ENCODE measurements around the gene MOCOS. TPM values are rescaled to one million over a fixed set of nuclear protein-coding genes. Genes with fewer than 3 reads are reported as not detected.

The MOCOS gene
- total RNA-seq, 2 experiments from 2014 or later, result not detected

DNA sequence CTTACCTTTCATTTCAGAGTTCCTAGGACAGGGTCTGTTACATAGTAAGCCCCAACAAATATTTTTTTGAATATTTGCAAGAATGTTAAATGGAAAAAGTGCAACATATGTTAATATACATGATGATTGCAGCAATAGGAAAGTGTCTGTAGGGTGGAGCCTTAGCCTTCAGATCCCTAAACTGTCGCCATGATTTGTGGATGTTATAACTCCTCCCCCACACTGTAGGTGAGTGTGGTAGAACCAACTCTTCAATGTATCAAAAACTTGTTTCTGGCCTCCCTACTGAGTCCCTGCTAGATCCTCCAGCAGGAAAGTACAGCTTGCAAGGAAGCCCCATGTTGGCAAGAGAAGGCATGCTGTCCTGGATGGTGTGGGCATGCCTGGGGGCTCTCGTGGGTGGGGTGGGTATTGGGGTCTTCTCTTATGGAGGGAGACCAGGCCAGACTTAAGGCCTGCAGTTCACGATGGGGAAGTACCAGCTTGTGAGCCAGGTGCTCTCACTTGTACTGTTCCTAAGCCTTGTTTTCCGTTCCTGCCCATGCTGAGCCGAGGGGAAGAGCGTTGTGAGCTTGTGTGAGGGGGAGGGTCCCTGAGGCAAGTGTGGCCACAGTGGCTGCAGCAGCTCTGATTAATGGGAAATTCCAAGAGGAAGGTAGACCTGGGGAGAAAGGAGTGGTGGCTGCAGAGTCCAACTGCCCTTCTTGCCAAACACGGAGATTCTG lies 121.6 kb downstream of the MOCOS start:
- BruUV-seq (replicated peaks), result no TSS peak
- no peak overlapping the region for H2AFZ ChIP-seq (ENCODE audit: low read length)
- no peaks in the 10 kb centered on the region for H4K20me1 ChIP-seq (ENCODE audit: insufficient read depth, low read length)
- H3K4me1 ChIP-seq (ENCODE audit: insufficient read depth, low read length, poor library complexity, severe bottlenecking), result no peaks in the 10 kb centered on the region
- no peaks in the 10 kb centered on the region for H3K9me3 ChIP-seq (ENCODE audit: low read length)
- H3K4me2 ChIP-seq (ENCODE audit: low read length), result no peak overlapping the region
- H3K36me3 ChIP-seq (ENCODE audit: insufficient read depth, low read length), result no peaks in the 10 kb centered on the region
- no peak for DNase-seq (ENCODE audit: low spot score)
- H3K4me3 ChIP-seq (ENCODE audit: low read depth, low read length, poor library complexity, severe bottlenecking), result no peak overlapping the region
- POLR2A ChIA-PET, result no interaction called here
- H3K79me2 ChIP-seq (ENCODE audit: insufficient read depth, low read depth, low read length), result no peaks in the 10 kb centered on the region
- intact Hi-C loops (cut with micrococcal nuclease; ENCODE audit: unreplicated experiment), result no loop called here
- CTCF ChIA-PET (ENCODE audit: unreplicated experiment), result no interaction called here
- no peak for TF ChIP-seq EZH2phosphoT487 (IDR thresholded peaks at IDR 0.05; ENCODE audit: borderline replicate concordance, low read depth, low read length)
- TF ChIP-seq, protein P1, sequence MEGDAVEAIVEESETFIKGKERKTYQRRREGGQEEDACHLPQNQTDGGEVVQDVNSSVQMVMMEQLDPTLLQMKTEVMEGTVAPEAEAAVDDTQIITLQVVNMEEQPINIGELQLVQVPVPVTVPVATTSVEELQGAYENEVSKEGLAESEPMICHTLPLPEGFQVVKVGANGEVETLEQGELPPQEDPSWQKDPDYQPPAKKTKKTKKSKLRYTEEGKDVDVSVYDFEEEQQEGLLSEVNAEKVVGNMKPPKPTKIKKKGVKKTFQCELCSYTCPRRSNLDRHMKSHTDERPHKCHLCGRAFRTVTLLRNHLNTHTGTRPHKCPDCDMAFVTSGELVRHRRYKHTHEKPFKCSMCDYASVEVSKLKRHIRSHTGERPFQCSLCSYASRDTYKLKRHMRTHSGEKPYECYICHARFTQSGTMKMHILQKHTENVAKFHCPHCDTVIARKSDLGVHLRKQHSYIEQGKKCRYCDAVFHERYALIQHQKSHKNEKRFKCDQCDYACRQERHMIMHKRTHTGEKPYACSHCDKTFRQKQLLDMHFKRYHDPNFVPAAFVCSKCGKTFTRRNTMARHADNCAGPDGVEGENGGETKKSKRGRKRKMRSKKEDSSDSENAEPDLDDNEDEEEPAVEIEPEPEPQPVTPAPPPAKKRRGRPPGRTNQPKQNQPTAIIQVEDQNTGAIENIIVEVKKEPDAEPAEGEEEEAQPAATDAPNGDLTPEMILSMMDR (conservative IDR thresholded peaks at IDR 0.05; ENCODE audit: low read length), result no peak
- H3K9me2 ChIP-seq (ENCODE audit: insufficient read depth, low read length), result no peaks in the 10 kb centered on the region
- H3K27ac ChIP-seq (ENCODE audit: low read depth, low read length, poor library complexity, severe bottlenecking), result no peak overlapping the region

DNA sequence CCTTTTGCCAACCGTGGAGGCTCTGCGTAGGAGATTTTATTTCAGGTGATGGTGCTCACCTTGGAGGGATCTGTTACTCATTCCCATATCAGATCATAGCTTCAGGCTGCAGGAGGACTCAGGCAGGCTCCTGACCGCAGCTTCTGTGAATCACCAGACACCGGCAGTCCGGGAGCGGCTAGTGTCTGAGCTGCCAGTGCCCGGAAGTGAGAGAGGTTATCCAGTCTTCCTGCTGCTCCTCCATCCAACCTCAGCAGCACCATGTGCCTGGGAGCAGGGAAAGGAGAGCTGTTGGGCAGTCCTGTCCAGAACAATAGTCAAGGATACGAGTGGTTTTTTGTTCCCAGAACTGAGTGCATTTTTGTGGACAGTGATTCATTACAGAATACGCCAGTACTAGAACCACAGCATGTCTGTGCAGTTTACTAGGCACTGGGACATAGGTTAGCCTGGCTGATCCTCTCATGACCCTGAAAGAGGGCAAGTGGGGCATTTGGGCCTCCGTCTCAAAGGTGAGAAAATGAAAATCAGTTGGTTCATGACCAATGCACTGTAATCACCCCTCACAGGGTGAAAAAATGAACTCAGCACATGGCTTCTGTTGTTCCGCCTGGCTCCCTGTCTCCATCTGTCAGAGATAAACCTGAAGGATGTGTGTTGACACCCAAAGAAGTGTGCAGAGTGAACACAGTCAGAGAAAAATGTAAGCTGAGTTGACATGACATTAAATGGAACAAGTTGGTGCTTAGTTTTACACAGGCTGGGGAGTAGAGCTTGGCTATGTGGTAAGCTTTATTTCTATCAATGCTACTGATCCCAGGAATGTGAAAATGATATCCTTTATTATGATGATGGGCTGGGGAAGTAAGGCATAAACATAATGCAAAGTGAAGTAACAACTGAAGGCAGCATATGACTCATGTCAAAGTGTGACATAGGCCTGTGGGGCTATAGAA lies 122.4 kb downstream of the MOCOS start:
- ChIA-PET CTCF (ENCODE audit: unreplicated experiment) (no interaction called here), POLR2A (no interaction called here)
- Histone ChIP-seq H3K27ac (ENCODE audit: low read depth, low read length, poor library complexity, severe bottlenecking) (no peak overlapping the region), H3K4me3 (ENCODE audit: low read depth, low read length, poor library complexity, severe bottlenecking) (no peak overlapping the region), H3K4me1 (ENCODE audit: insufficient read depth, low read length, poor library complexity, severe bottlenecking) (no peaks in the 10 kb centered on the region), H3K79me2 (ENCODE audit: insufficient read depth, low read depth, low read length) (no peaks in the 10 kb centered on the region), H2AFZ (ENCODE audit: low read length) (no peak overlapping the region), H3K36me3 (ENCODE audit: insufficient read depth, low read length) (no peaks in the 10 kb centered on the region), H4K20me1 (ENCODE audit: insufficient read depth, low read length) (no peaks in the 10 kb centered on the region), H3K9me3 (ENCODE audit: low read length) (no peaks in the 10 kb centered on the region), H3K9me2 (ENCODE audit: insufficient read depth, low read length) (no peaks in the 10 kb centered on the region), H3K4me2 (ENCODE audit: low read length) (no peak overlapping the region)
- BruUV-seq (replicated peaks), result no TSS peak
- DNase-seq (ENCODE audit: low spot score), result no peak
- TF ChIP-seq EZH2phosphoT487 (IDR thresholded peaks at IDR 0.05; ENCODE audit: borderline replicate concordance, low read depth, low read length), result no peak
- TF ChIP-seq, protein P1 (conservative IDR thresholded peaks at IDR 0.05; ENCODE audit: low read length), result no peak
- intact Hi-C loops (cut with micrococcal nuclease; ENCODE audit: unreplicated experiment), result no loop called here
